ENCODE data around the gene DENND2C. TPM values are rescaled to one million over a fixed set of nuclear protein-coding genes. Genes with fewer than 3 reads are reported as not detected.

Gene DENND2C
- total RNA-seq, 5 donors from 2014 or later (not counting 1 experiment from before 2014, with no cell fraction given), result 0.61 to 1.5 (median 0.79) TPM

DNA sequence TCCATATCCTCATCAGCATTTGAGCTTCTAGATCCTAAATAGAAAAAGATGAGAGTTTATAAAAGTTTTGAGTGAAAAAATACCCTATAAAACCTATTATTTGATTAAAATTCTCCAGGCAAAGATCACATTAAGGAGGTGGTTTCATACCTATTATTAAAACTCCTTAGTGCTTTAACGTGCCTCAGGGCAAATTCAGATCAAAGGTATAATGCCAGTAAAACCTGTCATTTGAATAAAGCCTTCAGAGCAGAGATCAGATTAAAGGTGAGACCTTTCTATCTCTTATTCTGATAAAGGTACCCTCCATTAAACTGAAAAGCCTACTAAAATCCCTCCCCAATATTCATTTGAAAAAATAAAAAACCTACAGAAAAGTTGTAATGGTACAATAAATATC lies 124.5 kb downstream of the DENND2C start:
- H3K4me3 ChIP-seq (ENCODE audit: control insufficient read depth in 1 of 2, extremely low read depth in 1 of 2, low read length in 1 of 2), result no peak overlapping the region
- WGBS (ENCODE audit: insufficient coverage), result no CpG with 5 or more reads among the region's 1 CpG
- ChIA-PET POLR2A (no interaction called here), CTCF (no interaction called here)
- ATAC-seq (replicated peaks in 1 of 4), result no peak
- H3K9me3 Mint-ChIP-seq, result no peaks in the 10 kb centered on the region
- H3K4me1 ChIP-seq (ENCODE audit: control insufficient read depth in 1 of 2, extremely low read depth in 1 of 2, insufficient read depth in 2 of 2, low read length in 2 of 2), result no peaks in the 10 kb centered on the region
- H3K27me3 Mint-ChIP-seq, result peaks cover 0 to 2% of the 10 kb centered on the region in 2 donors
- no peak overlapping the region for H3K4me3 Mint-ChIP-seq
- no peaks in the 10 kb centered on the region for H3K4me1 Mint-ChIP-seq
- peaks cover 0 to 3% of the 10 kb centered on the region in 2 experiments for H3K27me3 ChIP-seq (replicated peaks in 1 of 2; ENCODE audit: control insufficient read depth in 2 of 2, extremely low read depth in 1 of 2, insufficient read depth in 2 of 2, low read length in 1 of 2)
- H3K27ac Mint-ChIP-seq, result no peak overlapping the region
- H3K36me3 Mint-ChIP-seq, result no peaks in the 10 kb centered on the region
- no peaks in the 10 kb centered on the region for H3K9me3 ChIP-seq
- no peaks in the 10 kb centered on the region for H3K36me3 ChIP-seq (ENCODE audit: control insufficient read depth in 2 of 2, extremely low read depth in 1 of 2, insufficient read depth in 1 of 2, low read length in 1 of 2)
- H3K27ac ChIP-seq (ENCODE audit: low read length), result no peak overlapping the region
- DNase-seq, result no peak

DNA sequence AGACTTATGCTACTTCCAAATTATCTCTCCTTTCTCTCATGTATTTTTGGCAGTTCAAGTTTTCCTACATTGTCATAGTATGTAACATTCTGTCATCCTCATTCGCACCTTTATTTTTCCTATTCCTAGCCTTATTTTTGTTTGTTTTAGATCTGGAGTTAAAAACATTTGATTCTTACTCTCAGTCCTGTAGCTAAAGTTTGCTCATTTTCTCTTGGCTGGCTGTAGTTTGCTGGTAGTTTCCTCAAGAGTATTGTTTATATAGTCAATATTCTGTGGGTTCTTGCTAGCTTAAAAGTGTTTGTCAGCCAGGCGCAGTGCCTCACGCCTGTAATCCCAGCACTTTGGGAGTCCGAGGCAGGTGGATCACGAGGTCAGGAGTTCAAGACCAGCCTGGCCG lies 129.0 kb downstream of the DENND2C start:
- POLR2A ChIA-PET, result no interaction called here
- whole genome bisulfite sequencing (ENCODE audit: insufficient coverage), result 82% methylated on average over 4 of the region's 6 CpGs
- no peak overlapping the region for H3K27ac Mint-ChIP-seq
- DNase-seq (no peak), ATAC-seq (replicated peaks in 1 of 4) (no peak)
- Histone ChIP-seq H3K9me3 (no peaks in the 10 kb centered on the region), H3K27me3 (replicated peaks in 1 of 2; ENCODE audit: control insufficient read depth in 2 of 2, extremely low read depth in 1 of 2, insufficient read depth in 2 of 2, low read length in 1 of 2) (peaks cover 0 to 3% of the 10 kb centered on the region in 2 experiments), H3K27ac (ENCODE audit: low read length) (no peak overlapping the region), H3K36me3 (ENCODE audit: control insufficient read depth in 2 of 2, extremely low read depth in 1 of 2, insufficient read depth in 1 of 2, low read length in 1 of 2) (no peaks in the 10 kb centered on the region), H3K4me3 (ENCODE audit: control insufficient read depth in 1 of 2, extremely low read depth in 1 of 2, low read length in 1 of 2) (no peak overlapping the region), H3K4me1 (ENCODE audit: control insufficient read depth in 1 of 2, extremely low read depth in 1 of 2, insufficient read depth in 2 of 2, low read length in 2 of 2) (no peaks in the 10 kb centered on the region)
- H3K27me3 Mint-ChIP-seq, result peaks cover 0 to 2% of the 10 kb centered on the region in 2 donors
- H3K9me3 Mint-ChIP-seq, result no peaks in the 10 kb centered on the region
- H3K4me3 Mint-ChIP-seq, result no peak overlapping the region
- no peaks in the 10 kb centered on the region for H3K36me3 Mint-ChIP-seq
- CTCF ChIA-PET, result no interaction called here
- no peaks in the 10 kb centered on the region for H3K4me1 Mint-ChIP-seq

DNA sequence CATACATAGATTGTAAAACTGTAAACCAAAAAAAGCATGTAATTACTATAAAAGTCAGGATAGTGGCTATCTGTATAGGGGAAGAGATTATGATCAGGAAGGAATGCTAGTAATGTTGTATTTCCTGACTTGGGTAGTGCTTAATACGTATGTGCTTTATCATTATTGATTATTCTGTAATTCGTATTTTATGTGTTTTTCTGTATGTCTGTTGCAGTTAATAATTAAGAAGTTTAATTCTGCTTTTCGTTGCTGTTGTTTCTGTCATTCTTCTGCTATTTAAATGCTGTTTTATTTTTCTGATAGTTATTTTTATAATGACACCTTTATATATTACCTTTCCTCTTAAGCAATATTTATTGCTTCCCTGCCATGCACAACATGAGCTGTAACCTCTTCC lies 129.6 kb downstream of the DENND2C start:
- Mint-ChIP-seq H3K4me3 (no peak overlapping the region), H3K27ac (no peak overlapping the region), H3K4me1 (no peaks in the 10 kb centered on the region), H3K36me3 (no peaks in the 10 kb centered on the region), H3K27me3 (peaks cover 0 to 2% of the 10 kb centered on the region in 2 donors), H3K9me3 (no peaks in the 10 kb centered on the region)
- WGBS (ENCODE audit: insufficient coverage), result no CpG with 5 or more reads among the region's 3 CpGs
- no peaks in the 10 kb centered on the region for H3K36me3 ChIP-seq (ENCODE audit: control insufficient read depth in 2 of 2, extremely low read depth in 1 of 2, insufficient read depth in 1 of 2, low read length in 1 of 2)
- H3K27me3 ChIP-seq (replicated peaks in 1 of 2; ENCODE audit: control insufficient read depth in 2 of 2, extremely low read depth in 1 of 2, insufficient read depth in 2 of 2, low read length in 1 of 2), result peaks cover 0 to 3% of the 10 kb centered on the region in 2 experiments
- CTCF ChIA-PET, result no interaction called here
- ATAC-seq (replicated peaks in 1 of 4) (no peak), DNase-seq (no peak)
- H3K4me3 ChIP-seq (ENCODE audit: control insufficient read depth in 1 of 2, extremely low read depth in 1 of 2, low read length in 1 of 2), result no peak overlapping the region
- POLR2A ChIA-PET, result no interaction called here
- no peak overlapping the region for H3K27ac ChIP-seq (ENCODE audit: low read length)
- no peaks in the 10 kb centered on the region for H3K9me3 ChIP-seq
- no peaks in the 10 kb centered on the region for H3K4me1 ChIP-seq (ENCODE audit: control insufficient read depth in 1 of 2, extremely low read depth in 1 of 2, insufficient read depth in 2 of 2, low read length in 2 of 2)

DNA sequence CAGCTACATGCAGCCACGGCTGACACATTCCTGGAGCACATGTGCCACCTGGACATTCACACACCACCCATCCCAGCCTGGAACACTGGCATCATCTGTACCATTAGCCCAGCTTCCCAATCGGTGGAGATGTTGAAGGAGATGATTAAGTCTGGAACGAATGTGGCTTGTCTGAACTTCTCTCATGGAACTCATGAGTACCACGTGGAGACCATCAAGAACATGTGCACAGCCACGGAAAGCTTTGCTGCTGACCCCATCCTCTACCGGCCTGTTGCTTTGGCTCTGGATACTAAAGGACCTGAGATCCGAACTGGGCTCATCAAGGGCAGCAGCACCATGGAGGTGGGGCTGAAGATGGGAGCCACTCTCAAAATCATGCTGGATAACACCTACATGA lies 133.8 kb downstream of the DENND2C start:
- H3K27ac ChIP-seq (ENCODE audit: low read length), result no peak overlapping the region
- no peaks in the 10 kb centered on the region for H3K9me3 ChIP-seq
- Mint-ChIP-seq H3K27me3 (peaks cover 0 to 3% of the 10 kb centered on the region in 2 donors), H3K9me3 (no peaks in the 10 kb centered on the region), H3K4me1 (no peaks in the 10 kb centered on the region), H3K27ac (no peak overlapping the region), H3K4me3 (no peak overlapping the region), H3K36me3 (no peaks in the 10 kb centered on the region)
- no peaks in the 10 kb centered on the region for H3K4me1 ChIP-seq (ENCODE audit: control insufficient read depth in 1 of 2, extremely low read depth in 1 of 2, insufficient read depth in 2 of 2, low read length in 2 of 2)
- H3K4me3 ChIP-seq (ENCODE audit: control insufficient read depth in 1 of 2, extremely low read depth in 1 of 2, low read length in 1 of 2), result no peak overlapping the region
- POLR2A ChIA-PET, result no interaction called here
- 80% methylated on average over 1 of the region's 7 CpGs for WGBS (ENCODE audit: insufficient coverage)
- H3K27me3 ChIP-seq (replicated peaks in 1 of 2; ENCODE audit: control insufficient read depth in 2 of 2, extremely low read depth in 1 of 2, insufficient read depth in 2 of 2, low read length in 1 of 2), result peaks cover 0 to 6% of the 10 kb centered on the region in 2 experiments
- CTCF ChIA-PET, result no interaction called here
- ATAC-seq (replicated peaks in 1 of 4) (no peak), DNase-seq (no peak)
- H3K36me3 ChIP-seq (ENCODE audit: control insufficient read depth in 2 of 2, extremely low read depth in 1 of 2, insufficient read depth in 1 of 2, low read length in 1 of 2), result no peaks in the 10 kb centered on the region

DNA sequence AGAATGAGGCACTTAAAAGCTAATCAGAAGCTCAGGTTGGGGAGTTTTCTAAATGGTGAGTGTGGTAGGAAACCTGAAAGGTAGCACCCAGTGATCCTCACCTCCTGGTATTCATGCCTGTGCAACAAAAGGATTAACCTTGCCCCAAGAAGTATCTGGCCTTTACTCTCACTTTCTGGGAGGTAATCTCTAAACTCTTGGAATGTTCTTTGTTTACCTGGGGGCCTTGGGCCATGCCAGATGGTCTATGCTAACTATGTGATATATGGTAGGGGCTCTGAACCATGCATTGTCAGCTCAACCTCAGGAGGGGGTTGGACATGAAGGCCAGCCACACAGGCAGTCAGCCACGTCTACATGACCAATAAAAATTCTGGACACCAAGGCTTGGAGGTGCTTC lies 134.4 kb downstream of the DENND2C start:
- Histone ChIP-seq H3K27ac (ENCODE audit: low read length) (no peak overlapping the region), H3K4me1 (ENCODE audit: control insufficient read depth in 1 of 2, extremely low read depth in 1 of 2, insufficient read depth in 2 of 2, low read length in 2 of 2) (no peaks in the 10 kb centered on the region), H3K27me3 (replicated peaks in 1 of 2; ENCODE audit: control insufficient read depth in 2 of 2, extremely low read depth in 1 of 2, insufficient read depth in 2 of 2, low read length in 1 of 2) (peaks cover 0 to 6% of the 10 kb centered on the region in 2 experiments), H3K4me3 (ENCODE audit: control insufficient read depth in 1 of 2, extremely low read depth in 1 of 2, low read length in 1 of 2) (no peak overlapping the region), H3K9me3 (no peaks in the 10 kb centered on the region), H3K36me3 (ENCODE audit: control insufficient read depth in 2 of 2, extremely low read depth in 1 of 2, insufficient read depth in 1 of 2, low read length in 1 of 2) (no peaks in the 10 kb centered on the region)
- Mint-ChIP-seq H3K36me3 (no peaks in the 10 kb centered on the region), H3K9me3 (no peaks in the 10 kb centered on the region), H3K27ac (no peak overlapping the region), H3K27me3 (peaks cover 0 to 3% of the 10 kb centered on the region in 2 donors), H3K4me3 (no peak overlapping the region), H3K4me1 (no peaks in the 10 kb centered on the region)
- ChIA-PET CTCF (no interaction called here), POLR2A (no interaction called here)
- WGBS (ENCODE audit: insufficient coverage), result no CpG with 5 or more reads among the region's 1 CpG
- no peak for DNase-seq
- no peak for ATAC-seq (replicated peaks in 1 of 4)

Other genes with a start within 250 kb of the DENND2C start
- 10 to 100 TPM; 41.6 to 60.6 (median 47.3) TPM for gene TRIM33, start 158.8 kb downstream of the DENND2C start, total RNA-seq
- 10 to 100 TPM; 29.6 to 77.7 (median 32.4) TPM for gene BCAS2, start 88.4 kb downstream of the DENND2C start, total RNA-seq
- under 1 TPM in 1 of 5 donors, not detected in 4; 0.33 TPM for gene AMPD1, start 25.5 kb upstream of the DENND2C start, total RNA-seq
- 10 to 100 TPM; 19.9 to 29.7 (median 22.1) TPM for gene NRAS, start 46.7 kb upstream of the DENND2C start, total RNA-seq
- 100 to 1,000 TPM; 384 to 623 (median 411) TPM for gene CSDE1, start 87.9 kb upstream of the DENND2C start, total RNA-seq
- 10 to 100 TPM; 46.4 to 51.2 (median 49.0) TPM for gene SIKE1, start 110.6 kb upstream of the DENND2C start, total RNA-seq
- not detected for gene SYCP1, start 184.8 kb upstream of the DENND2C start, total RNA-seq